SK-N-SH (cell line): ENCODE data around the gene EXD1.

Experiments used
- EP300 ChIP-seq, 2 experiments: IDR thresholded peaks; 2 replicates each; pipeline versions ENCODE4 v1.4.0 to v1.6.1; 2012; ENCODE audit warnings: borderline replicate concordance in 1 of 2, low read depth in 1 of 2, low read length in 1 of 2
- GATA2 ChIP-seq: sonication (generic); formaldehyde crosslinking; IDR thresholded peaks from 2 replicates; pipeline ENCODE4 v1.5.0; 2020; ENCODE audit warnings: mild to moderate bottlenecking, missing genetic modification reagents
- NFIC ChIP-seq: IDR thresholded peaks from 2 replicates; pipeline ENCODE4 v1.4.0; 2012; ENCODE audit warnings: borderline replicate concordance
- RCOR1 ChIP-seq: fragments of 150-350 bp; IDR thresholded peaks from 2 replicates; pipeline ENCODE4 v1.6.1; 2017; ENCODE audit warnings: antibody characterized with exemption, low read length
- RFX5 ChIP-seq: IDR thresholded peaks from 2 replicates; pipeline ENCODE4 v1.6.1; 2012; ENCODE audit warnings: mild to moderate bottlenecking, improper control_type of control experiment, low read length
- TEAD4 ChIP-seq: IDR thresholded peaks from 2 replicates; pipeline ENCODE4 v1.4.0; 2012; ENCODE audit warnings: mild to moderate bottlenecking, borderline replicate concordance; ENCODE audit not compliant: insufficient read depth
- TF ChIP-seq, protein P1 (sequence below): fragments of 200-600 bp; sonication (generic); IDR thresholded peaks from 2 replicates; pipeline ENCODE4 v1.6.1; 2017; ENCODE audit warnings: antibody characterized with exemption, mild to moderate bottlenecking, moderate library complexity

- TF ChIP-seq TEAD4 (no peak), RCOR1 (no peak), EP300 (IDR thresholded peaks at IDR 0.05; ENCODE audit: borderline replicate concordance in 1 of 2, low read depth in 1 of 2, low read length in 1 of 2) (no peak), NFIC (no peak), GATA2 (no peak), RFX5 (no peak)
- TF ChIP-seq, protein P1, sequence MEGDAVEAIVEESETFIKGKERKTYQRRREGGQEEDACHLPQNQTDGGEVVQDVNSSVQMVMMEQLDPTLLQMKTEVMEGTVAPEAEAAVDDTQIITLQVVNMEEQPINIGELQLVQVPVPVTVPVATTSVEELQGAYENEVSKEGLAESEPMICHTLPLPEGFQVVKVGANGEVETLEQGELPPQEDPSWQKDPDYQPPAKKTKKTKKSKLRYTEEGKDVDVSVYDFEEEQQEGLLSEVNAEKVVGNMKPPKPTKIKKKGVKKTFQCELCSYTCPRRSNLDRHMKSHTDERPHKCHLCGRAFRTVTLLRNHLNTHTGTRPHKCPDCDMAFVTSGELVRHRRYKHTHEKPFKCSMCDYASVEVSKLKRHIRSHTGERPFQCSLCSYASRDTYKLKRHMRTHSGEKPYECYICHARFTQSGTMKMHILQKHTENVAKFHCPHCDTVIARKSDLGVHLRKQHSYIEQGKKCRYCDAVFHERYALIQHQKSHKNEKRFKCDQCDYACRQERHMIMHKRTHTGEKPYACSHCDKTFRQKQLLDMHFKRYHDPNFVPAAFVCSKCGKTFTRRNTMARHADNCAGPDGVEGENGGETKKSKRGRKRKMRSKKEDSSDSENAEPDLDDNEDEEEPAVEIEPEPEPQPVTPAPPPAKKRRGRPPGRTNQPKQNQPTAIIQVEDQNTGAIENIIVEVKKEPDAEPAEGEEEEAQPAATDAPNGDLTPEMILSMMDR: no peak
These were observed 5.4 kb upstream of the EXD1 start for GRCh38 chr15:41235929-41236328.
